GM18907 (cell line): ENCODE results near the gene NIF3L1.
A peak's percentile ranks its signal among the peaks of the same experiment; 100 is the strongest.

Source experiments
- ATAC-seq: cut with Tn5 transposase; IDR thresholded peaks from one replicate; pipeline ENCODE4 v1.9.1; 2021; ENCODE audit warnings: mild to moderate bottlenecking, moderate library complexity; ENCODE audit not compliant: unreplicated experiment

NIF3L1 gene

GRCh38 chr2:200888704-200889625 is at the start of gene NIF3L1, which contains the start of gene PPIL3:
Gene NIF3L1 (plus strand): TSS chr2:200889371. CDS start chr2:200891944, 2,573 bp downstream.
Gene PPIL3 (minus strand): TSS chr2:200889077. CDS start chr2:200887615, 1,462 bp downstream.
- peak; percentile 93 for ATAC-seq

GRCh38 chr2:200839513-200839912 is 49.7 kb upstream of the NIF3L1 start:
- no peak for ATAC-seq

- ATAC-seq: no peak
Measured at GRCh38 chr2:200843993-200844948, 44.9 kb upstream of the NIF3L1 start.

GRCh38 chr2:200845194-200845593 is 44.0 kb upstream of the NIF3L1 start:
- ATAC-seq: no peak

GRCh38 chr2:200845669-200846325 is 43.4 kb upstream of the NIF3L1 start:
- no peak for ATAC-seq

- no peak for ATAC-seq
Measured at GRCh38 chr2:200847269-200847668, 41.9 kb upstream of the NIF3L1 start.

- no peak for ATAC-seq
Measured at GRCh38 chr2:200847939-200848338, 41.2 kb upstream of the NIF3L1 start.

GRCh38 chr2:200850512-200851256 is 38.5 kb upstream of the NIF3L1 start:
- no peak for ATAC-seq

GRCh38 chr2:200851398-200852248 is 37.5 kb upstream of the NIF3L1 start:
- ATAC-seq: no peak

- no peak for ATAC-seq
Measured at GRCh38 chr2:200852605-200853004, 36.6 kb upstream of the NIF3L1 start.

- no peak for ATAC-seq
Measured at GRCh38 chr2:200856806-200857205, 32.4 kb upstream of the NIF3L1 start.

GRCh38 chr2:200860092-200860795 is 28.9 kb upstream of the NIF3L1 start:
- ATAC-seq: no peak

GRCh38 chr2:200861617-200862155 is 27.5 kb upstream of the NIF3L1 start:
- no peak for ATAC-seq

GRCh38 chr2:200862532-200863000 is 26.6 kb upstream of the NIF3L1 start:
- no peak for ATAC-seq

- ATAC-seq: peak; percentile 19
Measured at GRCh38 chr2:200863782-200864175, 25.4 kb upstream of the NIF3L1 start.

GRCh38 chr2:200864176-200865034 is 24.8 kb upstream of the NIF3L1 start, which contains the start of gene CLK1:
Gene CLK1 (minus strand): TSS chr2:200864658. CDS start chr2:200861862, 2,796 bp downstream.
- ATAC-seq: peak; percentile 89

GRCh38 chr2:200869014-200869413 is 20.2 kb upstream of the NIF3L1 start:
- no peak for ATAC-seq
